WTC11 (cell line): ENCODE measurements around the gene UNC93B1. TPM values are rescaled to one million over a fixed set of nuclear protein-coding genes. Genes with fewer than 3 reads are reported as not detected.

Experiments used
- ATAC-seq: fragments of 200-7000 bp; cut with Tn5 transposase; 2 replicates; pipeline ENCODE4 v1.10.0; 2021; ENCODE audit warnings: mild to moderate bottlenecking, moderate library complexity
- CTCF ChIA-PET: fragments of 300-600 bp; sonication (Branson Sonifier 250); formaldehyde crosslinking; loops from one replicate; lab custom pipeline; 2021; ENCODE audit warnings: antibody characterized with exemption; lab: Charles Lee
- POLR2A ChIA-PET: fragments of 350-600 bp; sonication (Branson Sonifier 250); formaldehyde crosslinking; loops from one replicate; lab custom pipeline; 2021; ENCODE audit warnings: antibody characterized with exemption; lab: Charles Lee
- DNase-seq: peaks from one replicate; pipeline ENCODE4 v3.0.0; 2021; ENCODE audit warnings: low spot score
- H3K27ac Mint-ChIP-seq: 2 replicates; pipeline ENCODE4 v1.8.0; 2021; ENCODE audit warnings: mixed read lengths
- H3K27me3 Mint-ChIP-seq: 2 replicates; pipeline ENCODE4 v1.8.0; 2021; ENCODE audit warnings: low read depth, mild to moderate bottlenecking, moderate library complexity, mixed read lengths
- H3K36me3 Mint-ChIP-seq: 2 replicates; pipeline ENCODE4 v1.8.0; 2021; ENCODE audit warnings: mixed read lengths
- H3K4me1 Mint-ChIP-seq: 2 replicates; pipeline ENCODE4 v1.8.0; 2022; ENCODE audit warnings: mixed read lengths
- H3K4me3 Mint-ChIP-seq: 2 replicates; pipeline ENCODE4 v1.8.0; 2021; ENCODE audit warnings: mild to moderate bottlenecking, moderate library complexity, mixed read lengths
- H3K9me3 Mint-ChIP-seq: 2 replicates; pipeline ENCODE4 v1.8.0; 2021; ENCODE audit warnings: mixed read lengths
- ELF4 ChIP-seq: sonication (generic); formaldehyde crosslinking; IDR thresholded peaks from 2 replicates; pipeline ENCODE4 v1.8.1; 2022; ENCODE audit warnings: low read depth, mild to moderate bottlenecking, moderate library complexity, missing genetic modification reagents
- ETV6 ChIP-seq: sonication (generic); formaldehyde crosslinking; IDR thresholded peaks from 2 replicates; pipeline ENCODE4 v1.8.1; 2022; ENCODE audit warnings: mild to moderate bottlenecking, missing genetic modification reagents
- FOXP4 ChIP-seq: sonication (generic); formaldehyde crosslinking; IDR thresholded peaks from 2 replicates; pipeline ENCODE4 v1.8.0; 2022; ENCODE audit warnings: mild to moderate bottlenecking, missing genetic modification reagents
- GABPB1 ChIP-seq: sonication (generic); formaldehyde crosslinking; IDR thresholded peaks from 2 replicates; pipeline ENCODE4 v1.8.1; 2023; ENCODE audit warnings: mild to moderate bottlenecking, missing genetic modification reagents
- GRHL2 ChIP-seq: fragments of 250-450 bp; sonication (Bioruptor Pico); IDR thresholded peaks from 2 replicates; pipeline ENCODE4 v1.8.0; 2022; ENCODE audit warnings: mild to moderate bottlenecking, moderate library complexity; ENCODE audit not compliant: insufficient replicate concordance, severe bottlenecking
- HMGXB4 ChIP-seq: sonication (generic); formaldehyde crosslinking; IDR thresholded peaks from 2 replicates; pipeline ENCODE4 v1.8.1; 2023; ENCODE audit warnings: mild to moderate bottlenecking, moderate library complexity, missing genetic modification reagents
- MAX ChIP-seq: sonication (generic); formaldehyde crosslinking; IDR thresholded peaks from 2 replicates; pipeline ENCODE4 v1.8.0; 2022; ENCODE audit warnings: mild to moderate bottlenecking, missing genetic modification reagents
- RORB ChIP-seq: fragments of 250-450 bp; sonication (Bioruptor Pico); IDR thresholded peaks from 2 replicates; pipeline ENCODE4 v1.9.0; 2021; ENCODE audit warnings: mild to moderate bottlenecking
- TEAD1 ChIP-seq: sonication (generic); formaldehyde crosslinking; IDR thresholded peaks from 2 replicates; pipeline ENCODE4 v1.8.0; 2022; ENCODE audit warnings: mild to moderate bottlenecking, missing genetic modification reagents
- ZNF423 ChIP-seq: fragments of 250-450 bp; sonication (Bioruptor Pico); IDR thresholded peaks from 2 replicates; pipeline ENCODE4 v2.1.2; 2022; ENCODE audit warnings: mild to moderate bottlenecking, moderate library complexity
- total RNA-seq: library from RNA; stranded (reverse); gene quantifications from 3 replicates; pipeline ENCODE4 v1.2.3, GENCODE V29; 2021
- TF ChIP-seq, protein P1 (sequence below): sonication (generic); formaldehyde crosslinking; IDR thresholded peaks from 2 replicates; pipeline ENCODE4 v1.8.0; 2023; ENCODE audit warnings: missing genetic modification reagents, mild to moderate bottlenecking, borderline replicate concordance
- TF ChIP-seq, protein P2 (sequence below): sonication (generic); formaldehyde crosslinking; IDR thresholded peaks from 2 replicates; pipeline ENCODE4 v1.8.1; 2022; ENCODE audit warnings: mild to moderate bottlenecking, moderate library complexity, missing genetic modification reagents
- TF ChIP-seq, protein P3 (sequence below): sonication (generic); formaldehyde crosslinking; IDR thresholded peaks from 2 replicates; pipeline ENCODE4 v1.8.0; 2022; ENCODE audit warnings: missing genetic modification reagents

Gene UNC93B1
- total RNA-seq, 1 experiment from 2014 or later: 27.9 TPM

- TF ChIP-seq, protein P1, sequence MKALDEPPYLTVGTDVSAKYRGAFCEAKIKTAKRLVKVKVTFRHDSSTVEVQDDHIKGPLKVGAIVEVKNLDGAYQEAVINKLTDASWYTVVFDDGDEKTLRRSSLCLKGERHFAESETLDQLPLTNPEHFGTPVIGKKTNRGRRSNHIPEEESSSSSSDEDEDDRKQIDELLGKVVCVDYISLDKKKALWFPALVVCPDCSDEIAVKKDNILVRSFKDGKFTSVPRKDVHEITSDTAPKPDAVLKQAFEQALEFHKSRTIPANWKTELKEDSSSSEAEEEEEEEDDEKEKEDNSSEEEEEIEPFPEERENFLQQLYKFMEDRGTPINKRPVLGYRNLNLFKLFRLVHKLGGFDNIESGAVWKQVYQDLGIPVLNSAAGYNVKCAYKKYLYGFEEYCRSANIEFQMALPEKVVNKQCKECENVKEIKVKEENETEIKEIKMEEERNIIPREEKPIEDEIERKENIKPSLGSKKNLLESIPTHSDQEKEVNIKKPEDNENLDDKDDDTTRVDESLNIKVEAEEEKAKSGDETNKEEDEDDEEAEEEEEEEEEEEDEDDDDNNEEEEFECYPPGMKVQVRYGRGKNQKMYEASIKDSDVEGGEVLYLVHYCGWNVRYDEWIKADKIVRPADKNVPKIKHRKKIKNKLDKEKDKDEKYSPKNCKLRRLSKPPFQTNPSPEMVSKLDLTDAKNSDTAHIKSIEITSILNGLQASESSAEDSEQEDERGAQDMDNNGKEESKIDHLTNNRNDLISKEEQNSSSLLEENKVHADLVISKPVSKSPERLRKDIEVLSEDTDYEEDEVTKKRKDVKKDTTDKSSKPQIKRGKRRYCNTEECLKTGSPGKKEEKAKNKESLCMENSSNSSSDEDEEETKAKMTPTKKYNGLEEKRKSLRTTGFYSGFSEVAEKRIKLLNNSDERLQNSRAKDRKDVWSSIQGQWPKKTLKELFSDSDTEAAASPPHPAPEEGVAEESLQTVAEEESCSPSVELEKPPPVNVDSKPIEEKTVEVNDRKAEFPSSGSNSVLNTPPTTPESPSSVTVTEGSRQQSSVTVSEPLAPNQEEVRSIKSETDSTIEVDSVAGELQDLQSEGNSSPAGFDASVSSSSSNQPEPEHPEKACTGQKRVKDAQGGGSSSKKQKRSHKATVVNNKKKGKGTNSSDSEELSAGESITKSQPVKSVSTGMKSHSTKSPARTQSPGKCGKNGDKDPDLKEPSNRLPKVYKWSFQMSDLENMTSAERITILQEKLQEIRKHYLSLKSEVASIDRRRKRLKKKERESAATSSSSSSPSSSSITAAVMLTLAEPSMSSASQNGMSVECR (CRISPR knock-in tag): no peak
- TF ChIP-seq ZNF423 (CRISPR knock-in tag) (no peak), GRHL2 (CRISPR knock-in tag) (no peak), ELF4 (CRISPR knock-in tag) (no peak), RORB (CRISPR knock-in tag) (no peak), TEAD1 (no peak)
- TF ChIP-seq, all 79 proteins: peak for 0
These were observed 7.4 kb upstream of the UNC93B1 start (continued) for GRCh38 chr11:68011051-68011943.

DNA sequence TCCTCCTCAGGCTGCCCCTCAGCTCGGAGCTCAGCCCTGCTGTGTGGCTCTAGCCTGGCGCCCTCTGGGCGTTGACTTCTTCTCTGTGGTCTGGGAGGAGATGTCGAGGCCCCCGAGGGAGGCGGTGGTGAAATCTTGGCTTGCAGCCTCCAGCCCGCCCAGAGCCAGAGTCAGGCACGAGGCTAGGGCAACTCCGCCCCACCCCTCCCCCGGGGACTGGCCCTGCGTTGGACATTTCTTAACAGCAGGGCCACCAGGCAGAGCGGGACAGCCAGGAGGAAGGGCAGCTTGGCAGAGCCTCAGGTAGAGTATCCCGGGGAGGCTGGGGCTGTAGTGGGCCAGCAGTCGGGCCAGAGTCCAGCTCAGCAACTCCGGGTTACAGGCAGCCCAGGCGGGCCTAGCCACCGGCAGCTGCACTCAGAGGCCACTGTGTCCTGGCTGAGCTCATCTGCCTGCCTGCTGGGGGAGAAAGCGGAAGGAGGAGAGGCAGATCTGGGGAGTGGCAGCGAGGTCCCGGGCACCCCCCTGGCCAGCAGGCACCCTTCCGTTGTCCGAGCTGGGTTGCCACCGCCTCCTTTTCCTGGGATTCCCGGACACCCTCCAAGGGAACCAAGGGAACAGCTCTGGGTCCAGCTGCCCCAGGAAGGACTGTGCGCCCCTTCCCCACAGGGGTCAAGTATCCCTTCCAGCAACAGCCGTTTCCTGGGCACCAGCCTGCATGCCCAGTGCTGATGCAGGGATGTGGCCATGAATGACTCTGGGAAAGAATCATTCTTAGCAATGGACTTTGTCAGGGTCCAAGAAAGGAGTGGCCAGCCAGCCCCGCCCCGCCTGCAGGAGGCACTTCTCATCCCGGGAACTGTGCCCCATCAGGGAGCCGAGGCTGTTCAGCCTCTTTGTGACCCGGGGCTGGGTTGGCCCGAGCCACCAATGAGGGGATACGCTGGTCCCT, 6.5 kb upstream of the UNC93B1 start, which contains the start of gene ALDH3B1:
ALDH3B1 (plus strand) TSS at position 238 of the 952 bp plus-strand sequence. CDS start 4,971 bp downstream, outside the sequence.
- Mint-ChIP-seq H3K9me3 (no peaks in the 10 kb centered on the region), H3K4me3 (no peak within 1 kb of the TSS), H3K4me1 (peaks cover 19% of the 10 kb centered on the region), H3K27me3 (no peaks in the 10 kb centered on the region), H3K27ac (peak within 1 kb of the TSS; percentile 60; the same call in 1 of the 2 replicates), H3K36me3 (no peaks in the 10 kb centered on the region)
- DNase-seq: peak; percentile 53
- peak; percentile 66 for ATAC-seq
- ChIA-PET CTCF (interaction anchor here (0.7 to 2.7 kb wide), 12 partner anchors 9 to 199 kb away, joined by 3 to 12 read pairs (median 4); partner anchors contain the start of gene TCIRG1), POLR2A (interaction anchor here (0.6 to 1.2 kb wide), 2 partner anchors 14 to 694 kb away, joined by 5 to 6 read pairs; no protein-coding TSS in a partner anchor)
- TF ChIP-seq HMGXB4 (CRISPR knock-in tag) (no peak), ETV6 (peak; percentile 22; the same call in 1 of the 2 replicates), GABPB1 (CRISPR knock-in tag) (peak; percentile 51; the same call in 1 of the 2 replicates), FOXP4 (CRISPR knock-in tag) (no peak), MAX (peak; percentile 47; the same call in 1 of the 2 replicates)
- TF ChIP-seq, protein P2, sequence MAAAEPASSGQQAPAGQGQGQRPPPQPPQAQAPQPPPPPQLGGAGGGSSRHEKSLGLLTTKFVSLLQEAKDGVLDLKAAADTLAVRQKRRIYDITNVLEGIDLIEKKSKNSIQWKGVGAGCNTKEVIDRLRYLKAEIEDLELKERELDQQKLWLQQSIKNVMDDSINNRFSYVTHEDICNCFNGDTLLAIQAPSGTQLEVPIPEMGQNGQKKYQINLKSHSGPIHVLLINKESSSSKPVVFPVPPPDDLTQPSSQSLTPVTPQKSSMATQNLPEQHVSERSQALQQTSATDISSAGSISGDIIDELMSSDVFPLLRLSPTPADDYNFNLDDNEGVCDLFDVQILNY (CRISPR knock-in tag): 0 out of 2 replicates have a peak, but pooled peaks have one; percentile 15
- TF ChIP-seq, protein P3, sequence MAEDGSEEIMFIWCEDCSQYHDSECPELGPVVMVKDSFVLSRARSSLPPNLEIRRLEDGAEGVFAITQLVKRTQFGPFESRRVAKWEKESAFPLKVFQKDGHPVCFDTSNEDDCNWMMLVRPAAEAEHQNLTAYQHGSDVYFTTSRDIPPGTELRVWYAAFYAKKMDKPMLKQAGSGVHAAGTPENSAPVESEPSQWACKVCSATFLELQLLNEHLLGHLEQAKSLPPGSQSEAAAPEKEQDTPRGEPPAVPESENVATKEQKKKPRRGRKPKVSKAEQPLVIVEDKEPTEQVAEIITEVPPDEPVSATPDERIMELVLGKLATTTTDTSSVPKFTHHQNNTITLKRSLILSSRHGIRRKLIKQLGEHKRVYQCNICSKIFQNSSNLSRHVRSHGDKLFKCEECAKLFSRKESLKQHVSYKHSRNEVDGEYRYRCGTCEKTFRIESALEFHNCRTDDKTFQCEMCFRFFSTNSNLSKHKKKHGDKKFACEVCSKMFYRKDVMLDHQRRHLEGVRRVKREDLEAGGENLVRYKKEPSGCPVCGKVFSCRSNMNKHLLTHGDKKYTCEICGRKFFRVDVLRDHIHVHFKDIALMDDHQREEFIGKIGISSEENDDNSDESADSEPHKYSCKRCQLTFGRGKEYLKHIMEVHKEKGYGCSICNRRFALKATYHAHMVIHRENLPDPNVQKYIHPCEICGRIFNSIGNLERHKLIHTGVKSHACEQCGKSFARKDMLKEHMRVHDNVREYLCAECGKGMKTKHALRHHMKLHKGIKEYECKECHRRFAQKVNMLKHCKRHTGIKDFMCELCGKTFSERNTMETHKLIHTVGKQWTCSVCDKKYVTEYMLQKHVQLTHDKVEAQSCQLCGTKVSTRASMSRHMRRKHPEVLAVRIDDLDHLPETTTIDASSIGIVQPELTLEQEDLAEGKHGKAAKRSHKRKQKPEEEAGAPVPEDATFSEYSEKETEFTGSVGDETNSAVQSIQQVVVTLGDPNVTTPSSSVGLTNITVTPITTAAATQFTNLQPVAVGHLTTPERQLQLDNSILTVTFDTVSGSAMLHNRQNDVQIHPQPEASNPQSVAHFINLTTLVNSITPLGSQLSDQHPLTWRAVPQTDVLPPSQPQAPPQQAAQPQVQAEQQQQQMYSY (CRISPR knock-in tag): no peak
